Activated CD4-positive, alpha-beta T cell treated with anti-CD3 and anti-CD28 coated beads, Interleukin-2, amount 10 ng/mL, durations not matched to agents 7 days and 5 days (primary cell): ENCODE results near the gene SLC2A4RG. TPM values are rescaled to one million over a fixed set of nuclear protein-coding genes. Genes with fewer than 3 reads are reported as not detected.

ENCODE experiments used
- CTCF ChIA-PET: fragments of 350-600 bp; sonication (Branson Sonifier 250); formaldehyde crosslinking; loops from one replicate; lab custom pipeline; 2021; ENCODE audit warnings: antibody characterized with exemption; lab: Charles Lee
- POLR2A ChIA-PET: fragments of 350-600 bp; sonication (Branson Sonifier 250); formaldehyde crosslinking; loops from one replicate; lab custom pipeline; 2021; ENCODE audit warnings: antibody characterized with exemption; lab: Charles Lee
- DNase-seq: peaks from one replicate; pipeline ENCODE4 v3.0.0-alpha.2; 2020
- H3K27ac Mint-ChIP-seq: one replicate; pipeline ENCODE4 v1.8.0; 2021; ENCODE audit warnings: mild to moderate bottlenecking, moderate library complexity, mixed read lengths
- H3K27me3 Mint-ChIP-seq: one replicate; pipeline ENCODE4 v1.8.0; 2021; ENCODE audit warnings: mixed read lengths
- H3K36me3 Mint-ChIP-seq: one replicate; pipeline ENCODE4 v1.8.0; 2021; ENCODE audit warnings: low read depth, mixed read lengths
- H3K4me1 Mint-ChIP-seq: one replicate; pipeline ENCODE4 v1.8.0; 2021; ENCODE audit warnings: mixed read lengths
- H3K4me3 Mint-ChIP-seq: one replicate; pipeline ENCODE4 v1.8.0; 2021; ENCODE audit warnings: mild to moderate bottlenecking, moderate library complexity, mixed read lengths
- H3K9me3 Mint-ChIP-seq: one replicate; pipeline ENCODE4 v1.8.0; 2021; ENCODE audit warnings: mixed read lengths
- total RNA-seq, 2 experiments: library from RNA; stranded (reverse); gene quantifications; one replicate each; pipeline ENCODE4 v1.2.3, GENCODE V29; 2021

The SLC2A4RG gene
- 100 to 1,000 TPM; 105 to 129 TPM for total RNA-seq

- CTCF ChIA-PET, result interaction anchor here (1.1 to 4.2 kb wide), 2 partner anchors 11 to 25 kb away, joined by 4 to 27 read pairs; no protein-coding TSS in a partner anchor
- H3K27ac Mint-ChIP-seq, result peak within 1 kb of the TSS; percentile 54
Observed at GRCh38 chr20:63739130-63740069, at the start of gene SLC2A4RG. Gene SLC2A4RG, plus strand, starts transcription at chr20:63739776. Its CDS starts 137 bp downstream, at chr20:63739913.

GRCh38 chr20:63690003-63690897 is 49.3 kb upstream of the SLC2A4RG start:
- DNase-seq, result no peak
- no peak overlapping the region for H3K4me3 Mint-ChIP-seq
- CTCF ChIA-PET, result interaction anchor here (0.5 kb wide), 1 partner anchor 20 kb away, joined by 4 read pairs; no protein-coding TSS in a partner anchor
- H3K9me3 Mint-ChIP-seq, result no peaks in the 10 kb centered on the region
- POLR2A ChIA-PET, result no interaction called here
- H3K4me1 Mint-ChIP-seq, result peaks cover 3% of the 10 kb centered on the region
- H3K27me3 Mint-ChIP-seq, result no peaks in the 10 kb centered on the region
- H3K27ac Mint-ChIP-seq, result no peak overlapping the region
- peaks cover 15% of the 10 kb centered on the region for H3K36me3 Mint-ChIP-seq

More at GRCh38 chr20:63739130-63740069, at the start of gene SLC2A4RG:
- H3K36me3 Mint-ChIP-seq, result peaks cover 26% of the 10 kb centered on the region
- no peaks in the 10 kb centered on the region for H3K9me3 Mint-ChIP-seq
- DNase-seq, result peak; percentile 68
- peak within 1 kb of the TSS; percentile 87 for H3K4me3 Mint-ChIP-seq
- H3K4me1 Mint-ChIP-seq, result peaks cover 16% of the 10 kb centered on the region
- POLR2A ChIA-PET, result interaction anchor here (0.9 to 1.0 kb wide), 2 partner anchors 11 to 299 kb away, joined by 3 read pairs; no protein-coding TSS in a partner anchor
- H3K27me3 Mint-ChIP-seq, result no peaks in the 10 kb centered on the region

- Mint-ChIP-seq H3K9me3 (no peaks in the 10 kb centered on the region), H3K4me1 (peaks cover 4% of the 10 kb centered on the region), H3K4me3 (no peak overlapping the region), H3K27ac (peak overlapping the region; percentile 41), H3K36me3 (peaks cover 15% of the 10 kb centered on the region), H3K27me3 (no peaks in the 10 kb centered on the region)
- POLR2A ChIA-PET, result no interaction called here
- DNase-seq, result no peak
- CTCF ChIA-PET, result interaction anchor here (0.5 kb wide), 1 partner anchor 19 kb away, joined by 4 read pairs; no protein-coding TSS in a partner anchor
Observed at GRCh38 chr20:63690898-63691710, 48.5 kb upstream of the SLC2A4RG start.

GRCh38 chr20:63691711-63692435 is 47.7 kb upstream of the SLC2A4RG start:
- no peak for DNase-seq

GRCh38 chr20:63692436-63693082 is 47.0 kb upstream of the SLC2A4RG start:
- Mint-ChIP-seq H3K4me3 (no peak overlapping the region), H3K4me1 (peaks cover 5% of the 10 kb centered on the region), H3K9me3 (no peaks in the 10 kb centered on the region), H3K27me3 (no peaks in the 10 kb centered on the region), H3K36me3 (peaks cover 15% of the 10 kb centered on the region), H3K27ac (peak overlapping the region; percentile 66)
- ChIA-PET CTCF (interaction anchor here (0.8 kb wide), 1 partner anchor 16 kb away, joined by 3 read pairs; no protein-coding TSS in a partner anchor), POLR2A (no interaction called here)
- DNase-seq, result no peak

More at GRCh38 chr20:63691711-63692435, 47.7 kb upstream of the SLC2A4RG start:
- Mint-ChIP-seq H3K4me3 (no peak overlapping the region), H3K36me3 (peaks cover 15% of the 10 kb centered on the region), H3K4me1 (peaks cover 3% of the 10 kb centered on the region), H3K27ac (peak overlapping the region; percentile 66), H3K9me3 (no peaks in the 10 kb centered on the region), H3K27me3 (no peaks in the 10 kb centered on the region)
- ChIA-PET CTCF (interaction anchor here (0.8 kb wide), 1 partner anchor 17 kb away, joined by 3 read pairs; no protein-coding TSS in a partner anchor), POLR2A (no interaction called here)

- Mint-ChIP-seq H3K36me3 (peaks cover 15% of the 10 kb centered on the region), H3K27me3 (no peaks in the 10 kb centered on the region), H3K4me3 (no peak overlapping the region), H3K4me1 (peaks cover 5% of the 10 kb centered on the region), H3K27ac (no peak overlapping the region), H3K9me3 (no peaks in the 10 kb centered on the region)
- POLR2A ChIA-PET, result no interaction called here
- no peak for DNase-seq
- CTCF ChIA-PET, result no interaction called here
Observed at GRCh38 chr20:63693083-63693732, 46.4 kb upstream of the SLC2A4RG start.

GRCh38 chr20:63693733-63694583 is 45.6 kb upstream of the SLC2A4RG start:
- Mint-ChIP-seq H3K4me3 (peak overlapping the region; percentile 51), H3K4me1 (peaks cover 5% of the 10 kb centered on the region), H3K36me3 (peaks cover 15% of the 10 kb centered on the region), H3K27me3 (no peaks in the 10 kb centered on the region), H3K9me3 (no peaks in the 10 kb centered on the region), H3K27ac (peak overlapping the region; percentile 79)
- no peak for DNase-seq
- ChIA-PET POLR2A (no interaction called here), CTCF (no interaction called here)

- Mint-ChIP-seq H3K36me3 (peaks cover 15% of the 10 kb centered on the region), H3K27ac (no peak overlapping the region), H3K27me3 (no peaks in the 10 kb centered on the region), H3K4me3 (no peak overlapping the region), H3K4me1 (peaks cover 5% of the 10 kb centered on the region), H3K9me3 (no peaks in the 10 kb centered on the region)
- CTCF ChIA-PET, result no interaction called here
- DNase-seq, result no peak
- POLR2A ChIA-PET, result no interaction called here
Observed at GRCh38 chr20:63694584-63695423, 44.8 kb upstream of the SLC2A4RG start.

GRCh38 chr20:63695424-63696305 is 43.9 kb upstream of the SLC2A4RG start:
- peak overlapping the region; percentile 25 for H3K27ac Mint-ChIP-seq
- ChIA-PET POLR2A (no interaction called here), CTCF (interaction anchor here (1.1 to 1.5 kb wide), 2 partner anchors 16 to 32 kb away, joined by 3 read pairs; no protein-coding TSS in a partner anchor)
- no peaks in the 10 kb centered on the region for H3K27me3 Mint-ChIP-seq
- no peaks in the 10 kb centered on the region for H3K9me3 Mint-ChIP-seq
- DNase-seq, result no peak
- H3K36me3 Mint-ChIP-seq, result peaks cover 15% of the 10 kb centered on the region
- no peak overlapping the region for H3K4me3 Mint-ChIP-seq
- H3K4me1 Mint-ChIP-seq, result peaks cover 5% of the 10 kb centered on the region
